AG04450 (cell line): Measurements from ENCODE around the gene UTP11. TPM values are rescaled to one million over a fixed set of nuclear protein-coding genes. Genes with fewer than 3 reads are reported as not detected.

Experiments used
- CTCF ChIA-PET: fragments of 300-600, 350-600 bp; formaldehyde crosslinking; extraction: SDS; loops from one replicate; lab custom pipeline; 2022; ENCODE audit warnings: antibody characterized with exemption, inconsistent platforms; lab: Charles Lee
- POLR2A ChIA-PET: fragments of 350-600 bp; formaldehyde crosslinking; extraction: SDS; loops from one replicate; lab custom pipeline; 2021; ENCODE audit warnings: antibody characterized with exemption, inconsistent platforms; lab: Yijun Ruan, JAX
- DNase-seq: peaks from one replicate; pipeline ENCODE4 v3.0.0-alpha.2; 2011; ENCODE audit warnings: low read depth, low spot score
- H3K27ac ChIP-seq: one replicate; pipeline ENCODE4 v1.5.1; 2012; ENCODE audit warnings: low read depth, low read length, control low read depth
- H3K27me3 ChIP-seq: one replicate; pipeline ENCODE4 v1.6.0; 2012; ENCODE audit warnings: low read length; ENCODE audit not compliant: control insufficient read depth, insufficient read depth
- H3K4me3 ChIP-seq: 2 replicates; pipeline ENCODE4 v1.5.1; 2011; ENCODE audit warnings: mild to moderate bottlenecking, low read depth, low read length, control low read depth
- H3K9me3 ChIP-seq: 2 replicates; pipeline ENCODE4 v1.5.1; 2012; ENCODE audit warnings: low read length; ENCODE audit not compliant: control insufficient read depth, insufficient read depth
- polyA plus RNA-seq: library from polyadenylated mRNA; depleted of rRNA; stranded (reverse); fragments of >200 nt; gene quantifications from 2 replicates; pipeline ENCODE4 v1.2.3, GENCODE V29; 2011
- TF ChIP-seq, protein P1 (sequence below): IDR thresholded peaks from 2 replicates; pipeline ENCODE4 v1.5.1; 2011; ENCODE audit warnings: low read depth, low read length, control low read depth, inconsistent platforms

The UTP11 gene
- polyA plus RNA-seq, 1 experiment, result 43.8 TPM

DNA sequence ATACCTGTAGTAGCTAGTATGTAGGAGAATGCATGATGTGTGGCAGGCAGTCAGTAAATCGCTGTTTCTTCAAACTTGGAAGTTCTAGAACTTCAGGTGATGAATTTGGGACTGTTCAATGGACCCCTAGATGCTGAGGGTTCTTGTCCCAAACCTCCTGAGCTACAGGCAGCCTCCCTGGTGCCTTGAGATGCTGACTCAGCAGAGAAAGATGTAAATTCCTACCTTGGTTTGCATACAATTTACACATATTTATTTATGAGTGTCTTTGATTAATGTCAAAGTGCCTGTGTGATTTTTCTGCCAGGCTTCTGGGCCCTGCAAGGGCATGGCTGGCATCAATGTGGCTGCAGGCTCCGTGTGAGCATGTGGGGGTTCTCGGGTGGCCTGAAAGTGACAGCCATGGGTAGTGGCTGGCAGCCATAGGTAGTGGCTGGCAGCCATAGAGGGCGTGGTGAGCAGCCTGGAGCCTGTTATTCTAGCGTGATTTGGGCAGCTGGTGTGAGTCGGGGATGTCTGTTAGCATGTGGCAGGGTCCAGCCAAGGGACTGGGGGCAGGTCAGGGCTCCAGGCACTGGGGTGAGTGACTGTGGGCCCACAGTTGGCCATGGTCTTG, 47.2 kb downstream of the UTP11 start:
- Histone ChIP-seq H3K27me3 (peaks cover 4% of the 10 kb centered on the region), H3K27ac (no peak overlapping the region), H3K9me3 (peaks cover 3% of the 10 kb centered on the region; the same call in 1 of the 2 replicates), H3K4me3 (no peak overlapping the region)
- ChIA-PET CTCF (interaction anchor here (1.6 kb wide), 1 partner anchor 12 kb away, joined by 4 read pairs; no protein-coding TSS in a partner anchor), POLR2A (no interaction called here)
- TF ChIP-seq, protein P1, sequence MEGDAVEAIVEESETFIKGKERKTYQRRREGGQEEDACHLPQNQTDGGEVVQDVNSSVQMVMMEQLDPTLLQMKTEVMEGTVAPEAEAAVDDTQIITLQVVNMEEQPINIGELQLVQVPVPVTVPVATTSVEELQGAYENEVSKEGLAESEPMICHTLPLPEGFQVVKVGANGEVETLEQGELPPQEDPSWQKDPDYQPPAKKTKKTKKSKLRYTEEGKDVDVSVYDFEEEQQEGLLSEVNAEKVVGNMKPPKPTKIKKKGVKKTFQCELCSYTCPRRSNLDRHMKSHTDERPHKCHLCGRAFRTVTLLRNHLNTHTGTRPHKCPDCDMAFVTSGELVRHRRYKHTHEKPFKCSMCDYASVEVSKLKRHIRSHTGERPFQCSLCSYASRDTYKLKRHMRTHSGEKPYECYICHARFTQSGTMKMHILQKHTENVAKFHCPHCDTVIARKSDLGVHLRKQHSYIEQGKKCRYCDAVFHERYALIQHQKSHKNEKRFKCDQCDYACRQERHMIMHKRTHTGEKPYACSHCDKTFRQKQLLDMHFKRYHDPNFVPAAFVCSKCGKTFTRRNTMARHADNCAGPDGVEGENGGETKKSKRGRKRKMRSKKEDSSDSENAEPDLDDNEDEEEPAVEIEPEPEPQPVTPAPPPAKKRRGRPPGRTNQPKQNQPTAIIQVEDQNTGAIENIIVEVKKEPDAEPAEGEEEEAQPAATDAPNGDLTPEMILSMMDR, result no peak
- DNase-seq, result no peak

DNA sequence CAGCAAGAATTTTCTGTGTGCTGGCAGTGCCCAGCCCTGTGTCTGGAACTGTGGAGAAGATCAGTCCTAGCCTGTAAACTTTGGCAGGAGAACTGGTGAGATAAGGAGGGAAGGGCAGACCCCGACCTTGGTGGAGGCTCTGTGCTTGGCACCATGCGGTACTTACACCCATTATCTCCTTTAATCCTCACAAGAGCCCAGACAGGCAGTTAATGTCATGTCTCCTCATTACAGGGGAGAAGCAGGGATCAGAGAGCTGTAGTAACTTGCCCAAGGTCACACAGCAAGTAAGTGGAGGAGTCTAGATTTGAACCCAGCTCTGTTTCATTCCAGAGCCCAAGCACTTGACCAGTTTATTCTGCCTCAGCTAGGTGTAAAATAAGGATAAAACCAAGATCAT, 48.0 kb downstream of the UTP11 start:
- Histone ChIP-seq H3K9me3 (peaks cover 3% of the 10 kb centered on the region; the same call in 1 of the 2 replicates), H3K27me3 (no peaks in the 10 kb centered on the region), H3K4me3 (no peak overlapping the region), H3K27ac (no peak overlapping the region)
- no peak for DNase-seq
- POLR2A ChIA-PET, result no interaction called here
- TF ChIP-seq, protein P1, result no peak
- CTCF ChIA-PET, result interaction anchor here (1.6 kb wide), 1 partner anchor 11 kb away, joined by 4 read pairs; no protein-coding TSS in a partner anchor

DNA sequence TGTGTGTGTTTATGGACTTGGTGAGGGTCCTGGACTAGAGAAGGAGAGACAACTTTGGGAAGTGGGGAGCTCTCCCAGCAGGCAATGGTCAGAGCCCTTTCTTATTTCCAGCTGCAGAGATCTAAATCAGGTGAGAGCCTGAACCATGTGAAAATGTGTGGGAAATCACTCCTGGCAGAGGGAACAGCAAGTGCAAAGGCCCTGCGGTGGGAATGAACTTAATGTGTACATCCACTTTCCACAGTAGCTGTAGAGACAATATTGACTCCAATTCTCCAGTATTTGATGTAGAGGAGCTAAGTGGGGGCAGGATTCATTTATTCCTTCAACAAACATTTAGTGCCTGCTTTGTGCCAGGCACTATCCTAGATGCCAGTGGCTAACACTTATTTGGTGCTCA, 48.8 kb downstream of the UTP11 start:
- ChIA-PET POLR2A (interaction anchor here (0.6 kb wide), 2 partner anchors 14 to 109 kb away, joined by 3 to 8 read pairs; no protein-coding TSS in a partner anchor), CTCF (interaction anchor here (1.6 kb wide), 1 partner anchor 10 kb away, joined by 4 read pairs; no protein-coding TSS in a partner anchor)
- no peak overlapping the region for H3K27ac ChIP-seq
- no peak overlapping the region for H3K4me3 ChIP-seq
- H3K9me3 ChIP-seq, result peaks cover 3% of the 10 kb centered on the region; the same call in 1 of the 2 replicates
- peaks cover 2% of the 10 kb centered on the region for H3K27me3 ChIP-seq
- no peak for DNase-seq
- TF ChIP-seq, protein P1, result no peak

DNA sequence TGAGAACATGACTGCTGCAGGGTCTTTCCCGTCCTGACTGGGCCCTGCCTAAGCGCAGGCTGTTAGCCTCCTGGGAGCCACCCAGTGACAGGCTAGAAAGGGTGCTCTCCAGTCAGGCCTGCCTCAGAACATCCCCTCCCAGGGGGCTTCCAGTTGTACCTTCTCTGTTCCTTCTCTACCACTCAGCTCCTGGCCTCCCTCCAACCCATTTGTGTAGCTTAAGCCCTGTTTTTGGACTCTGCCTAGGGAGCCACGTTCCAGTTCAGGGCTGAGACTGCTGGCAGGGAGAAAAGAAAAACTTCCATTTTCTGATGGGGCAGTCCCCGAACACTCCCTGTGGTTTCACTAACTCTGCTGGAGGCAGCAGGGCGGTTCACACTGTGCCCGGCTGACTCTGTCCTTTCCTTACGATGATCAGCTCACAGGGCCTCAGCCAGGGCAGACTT, 49.4 kb downstream of the UTP11 start:
- Histone ChIP-seq H3K9me3 (peaks cover 3% of the 10 kb centered on the region; the same call in 1 of the 2 replicates), H3K27me3 (peaks cover 3% of the 10 kb centered on the region), H3K27ac (no peak overlapping the region), H3K4me3 (no peak overlapping the region)
- TF ChIP-seq, protein P1, result no peak
- CTCF ChIA-PET, result no interaction called here
- POLR2A ChIA-PET, result interaction anchor here (0.6 kb wide), 2 partner anchors 15 to 108 kb away, joined by 3 to 8 read pairs; no protein-coding TSS in a partner anchor
- no peak for DNase-seq
